Uterus (tissue), 4 donors: ENCODE results near the gene GMDS. TPM values are rescaled to one million over a fixed set of nuclear protein-coding genes. Genes with fewer than 3 reads are reported as not detected.

Experiments
- DNase-seq, 2 donors: peaks; one replicate each; pipeline ENCODE4 v3.0.0-alpha.2; 2019 to 2020
- H3K27ac ChIP-seq, 2 donors: fragments of 200-600 bp; sonication (generic); 1 replicate in 1 of 2; 2 replicates in 1 of 2; pipeline ENCODE4 v1.5.1; 2016 to 2018
- H3K27me3 ChIP-seq, 2 donors: fragments of 200-600 bp; sonication (generic); one replicate each; pipeline ENCODE4 v1.5.1; 2018 to 2019; ENCODE audit warnings: control low read depth in 1 of 2
- H3K36me3 ChIP-seq, 2 donors: fragments of 200-600 bp; sonication (generic); one replicate each; pipeline ENCODE4 v1.5.1; 2019; ENCODE audit warnings: control low read depth in 1 of 2
- H3K4me1 ChIP-seq, 2 donors: fragments of 200-600 bp; sonication (generic); one replicate each; pipeline ENCODE4 v1.5.1; 2018 to 2019; ENCODE audit warnings: control low read depth in 1 of 2
- H3K4me3 ChIP-seq, 2 donors: fragments of 200-600 bp; sonication (generic); 1 replicate in 1 of 2; 2 replicates in 1 of 2; pipeline ENCODE4 v1.5.1; 2018 to 2019; ENCODE audit warnings: mild to moderate bottlenecking in 1 of 2
- H3K9me3 ChIP-seq, 2 donors: fragments of 200-600 bp; sonication (generic); one replicate each; pipeline ENCODE4 v1.5.1; 2019; ENCODE audit warnings: control low read depth in 1 of 2
- CTCF ChIP-seq, 4 experiments: fragments of 200-600 bp in 2 of 4; fragments of 450-650 bp in 2 of 4; sonication (generic) in 2 of 4; IDR thresholded peaks; one replicate each; pipeline ENCODE4 v1.5.1; 2016 to 2019; ENCODE audit warnings: antibody characterized with exemption in 4 of 4, mild to moderate bottlenecking in 2 of 4, moderate library complexity in 1 of 4
- POLR2A ChIP-seq, 2 donors: fragments of 450-650 bp; IDR thresholded peaks; one replicate each; pipeline ENCODE4 v1.6.1; 2016; ENCODE audit warnings: antibody characterized with exemption in 2 of 2, mild to moderate bottlenecking in 1 of 2, moderate library complexity in 1 of 2
- intact Hi-C: fragments of 100-400 bp; cut with DNase I; formaldehyde crosslinking; loops from one replicate; pipeline ENCODE4 v1.15.1; 2023; ENCODE audit warnings: low total_unique reads
- total RNA-seq, 4 donors: library from RNA; depleted of rRNA in 3 of 4; stranded (reverse); fragments of >200 nt in 3 of 4; gene quantifications; one replicate each; pipeline versions ENCODE4 v1.1.0 to v1.2.4, GENCODE V29; 2014 to 2023
- donor health status: DM: yes; HTN: yes; CAD: no.

The GMDS gene
- total RNA-seq, 4 donors from 2014 or later: 5.3 to 17.4 (median 12.9) TPM

- H3K4me3 ChIP-seq: no peak overlapping the region
- DNase-seq: no peak
- intact Hi-C loops: no loop called here
- no peaks in the 10 kb centered on the region for H3K9me3 ChIP-seq
- H3K27ac ChIP-seq: no peak overlapping the region
- no peak for TF ChIP-seq CTCF (IDR thresholded peaks at IDR 0.05)
- no peak for TF ChIP-seq POLR2A (IDR thresholded peaks at IDR 0.05)
- no peaks in the 10 kb centered on the region for H3K27me3 ChIP-seq
- H3K4me1 ChIP-seq: no peaks in the 10 kb centered on the region
- no peaks in the 10 kb centered on the region for H3K36me3 ChIP-seq
Measured at GRCh38 chr6:2179241-2179640, 66.2 kb downstream of the GMDS start.

- TF ChIP-seq POLR2A (IDR thresholded peaks at IDR 0.05) (no peak), CTCF (IDR thresholded peaks at IDR 0.05) (no peak)
- Histone ChIP-seq H3K27me3 (no peaks in the 10 kb centered on the region), H3K9me3 (no peaks in the 10 kb centered on the region), H3K27ac (no peak overlapping the region), H3K4me3 (no peak overlapping the region), H3K36me3 (no peaks in the 10 kb centered on the region), H3K4me1 (no peaks in the 10 kb centered on the region)
- intact Hi-C loops: no loop called here
- DNase-seq: no peak
Measured at GRCh38 chr6:2178125-2178524, 67.3 kb downstream of the GMDS start.

DNA sequence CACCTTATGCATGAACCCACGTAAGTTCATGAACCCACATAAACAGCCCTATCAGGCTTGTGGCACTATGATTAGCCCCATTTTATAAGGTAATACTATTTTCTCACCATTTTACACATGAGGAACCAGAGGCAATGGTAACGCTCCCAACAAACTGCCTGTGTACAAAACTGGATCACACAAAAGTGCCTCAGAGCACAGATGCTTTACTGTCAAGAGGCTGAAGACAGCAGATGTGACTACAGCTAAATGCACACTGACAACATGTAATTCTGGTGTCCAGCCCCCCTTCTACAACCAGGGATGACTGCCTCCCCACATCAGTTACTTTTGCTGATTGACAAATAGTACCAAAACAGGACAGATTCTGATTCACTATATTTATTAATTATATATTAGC, 69.6 kb downstream of the GMDS start:
- TF ChIP-seq POLR2A (IDR thresholded peaks at IDR 0.05): no peak
- TF ChIP-seq CTCF (IDR thresholded peaks at IDR 0.05): no peak
- no peak for DNase-seq
- Histone ChIP-seq H3K9me3 (no peaks in the 10 kb centered on the region), H3K4me3 (no peak overlapping the region), H3K4me1 (no peaks in the 10 kb centered on the region), H3K36me3 (no peaks in the 10 kb centered on the region), H3K27ac (no peak overlapping the region), H3K27me3 (no peaks in the 10 kb centered on the region)
- intact Hi-C loops: no loop called here

- Histone ChIP-seq H3K27me3 (no peaks in the 10 kb centered on the region), H3K4me1 (no peaks in the 10 kb centered on the region), H3K9me3 (no peaks in the 10 kb centered on the region), H3K36me3 (no peaks in the 10 kb centered on the region), H3K27ac (no peak overlapping the region), H3K4me3 (no peak overlapping the region)
- TF ChIP-seq POLR2A (IDR thresholded peaks at IDR 0.05): no peak
- no peak for TF ChIP-seq CTCF (IDR thresholded peaks at IDR 0.05)
- intact Hi-C loops: no loop called here
- DNase-seq: no peak
Measured at GRCh38 chr6:2173203-2173961, 72.0 kb downstream of the GMDS start.

DNA sequence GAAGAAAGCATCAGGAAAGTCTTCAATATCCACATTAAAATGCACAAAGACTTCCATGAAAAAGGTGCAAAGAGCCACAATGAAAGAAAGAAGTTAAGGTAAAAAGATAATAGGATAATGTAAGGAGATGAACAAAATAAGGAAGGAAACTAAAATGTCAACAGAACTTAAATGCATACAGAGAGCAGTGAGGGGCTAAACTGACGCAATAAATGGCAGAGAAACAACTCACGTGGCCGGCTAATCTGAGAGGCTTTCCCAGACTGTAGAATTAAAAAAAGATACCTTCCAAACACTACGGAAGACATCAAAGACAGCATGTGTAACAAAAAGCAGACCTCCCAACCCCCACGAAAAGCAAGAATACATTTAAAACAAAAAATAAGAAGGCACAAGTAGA, 73.7 kb downstream of the GMDS start:
- intact Hi-C loops: no loop called here
- no peak for TF ChIP-seq POLR2A (IDR thresholded peaks at IDR 0.05)
- TF ChIP-seq CTCF (IDR thresholded peaks at IDR 0.05): no peak
- Histone ChIP-seq H3K36me3 (no peaks in the 10 kb centered on the region), H3K27ac (no peak overlapping the region), H3K9me3 (no peaks in the 10 kb centered on the region), H3K4me3 (no peak overlapping the region), H3K27me3 (no peaks in the 10 kb centered on the region), H3K4me1 (no peaks in the 10 kb centered on the region)
- no peak for DNase-seq
